BLaER1 treated with 17β-estradiol and CSF1 and Interleukin-3, amounts not matched to agents 10 nM and 100 nM (cell line): Measurements from ENCODE around the gene MMEL1.
A peak's percentile ranks its signal among the peaks of the same experiment; 100 is the strongest.

Experiments used
- H3K27ac ChIP-seq, 11 experiments: shearing (Covaris generic); formaldehyde crosslinking; 2 replicates each; pipeline ENCODE4 v1.8.1; 2022
- H3K27me3 ChIP-seq, 11 experiments: shearing (Covaris generic); formaldehyde crosslinking; 2 replicates each; pipeline ENCODE4 v1.8.1; 2022
- H3K36me3 ChIP-seq, 11 experiments: shearing (Covaris generic); formaldehyde crosslinking; 2 replicates each; pipeline ENCODE4 v1.8.1; 2022
- H3K4me1 ChIP-seq, 10 experiments: shearing (Covaris generic); formaldehyde crosslinking; 2 replicates each; pipeline ENCODE4 v1.8.1; 2022
- H3K4me2 ChIP-seq, 11 experiments: shearing (Covaris generic); formaldehyde crosslinking; 2 replicates each; pipeline ENCODE4 v1.8.1; 2022
- H3K4me3 ChIP-seq, 10 experiments: shearing (Covaris generic); formaldehyde crosslinking; 2 replicates each; pipeline ENCODE4 v1.8.1; 2022
- H3K9ac ChIP-seq, 11 experiments: shearing (Covaris generic); formaldehyde crosslinking; 2 replicates each; pipeline ENCODE4 v1.8.1; 2022
- H3K9me3 ChIP-seq, 11 experiments: shearing (Covaris generic); formaldehyde crosslinking; replicated peaks in 1 of 11; 2 replicates each; pipeline ENCODE4 v1.8.1; 2022
- H4K20me1 ChIP-seq, 11 experiments: shearing (Covaris generic); formaldehyde crosslinking; 2 replicates each; pipeline ENCODE4 v1.8.1; 2022
- Cebpa-rat ChIP-seq, 11 experiments: shearing (Covaris generic); IDR thresholded peaks; 2 replicates each; pipeline ENCODE4 v1.8.1; 2022

MMEL1 gene

GRCh38 chr1:2642131-2642559 lies 9.3 kb upstream of the MMEL1 start:
- Histone ChIP-seq H3K27me3 (peaks cover 16 to 40% (median 38%) of the 10 kb centered on the region in 11 experiments), H3K36me3 (no peaks in the 10 kb centered on the region), H3K27ac (peak overlapping the region; percentile 76 to 92 (median 84)), H3K9me3 (peaks cover 17 to 26% (median 20%) of the 10 kb centered on the region in 11 experiments), H3K4me2 (peak overlapping the region; percentile 93 to 100 (median 99)), H4K20me1 (peaks cover 0 to 37% (median 6%) of the 10 kb centered on the region in 11 experiments; a peak in 11 of 22 replicates), H3K4me3 (peak overlapping the region; percentile 63 to 89 (median 76)), H3K4me1 (peaks cover 12 to 23% (median 22%) of the 10 kb centered on the region in 10 experiments), H3K9ac (peak overlapping the region; percentile 73 to 96 (median 86))
- TF ChIP-seq Cebpa-rat (IDR thresholded peaks at IDR 0.05) = no peak

GRCh38 chr1:2641381-2642130 lies 8.7 kb upstream of the MMEL1 start:
- Histone ChIP-seq H3K9ac (peak overlapping the region; percentile 73 to 96 (median 86)), H3K4me1 (peaks cover 12 to 23% (median 22%) of the 10 kb centered on the region in 10 experiments), H3K27me3 (peaks cover 11 to 34% (median 32%) of the 10 kb centered on the region in 11 experiments), H3K4me3 (peak overlapping the region; percentile 63 to 89 (median 76); a peak in 18 of 20 replicates), H3K36me3 (no peaks in the 10 kb centered on the region), H3K4me2 (peak overlapping the region; percentile 93 to 100 (median 99)), H4K20me1 (peaks cover 0 to 37% (median 6%) of the 10 kb centered on the region in 11 experiments; a peak in 11 of 22 replicates), H3K27ac (peak overlapping the region in 7 of 11 experiments; percentile 76 to 91 (median 84); a peak in 10 of 22 replicates), H3K9me3 (peaks cover 17 to 26% (median 20%) of the 10 kb centered on the region in 11 experiments)
- TF ChIP-seq Cebpa-rat (IDR thresholded peaks at IDR 0.05) = no peak

- Histone ChIP-seq H3K27ac (no peak overlapping the region), H3K36me3 (no peaks in the 10 kb centered on the region), H3K27me3 (peaks cover 11 to 25% (median 23%) of the 10 kb centered on the region in 11 experiments; a peak in 21 of 22 replicates), H3K9ac (no peak overlapping the region), H4K20me1 (peaks cover 0 to 37% (median 6%) of the 10 kb centered on the region in 11 experiments; a peak in 11 of 22 replicates), H3K4me1 (peaks cover 12 to 23% (median 22%) of the 10 kb centered on the region in 10 experiments), H3K4me3 (no peak overlapping the region), H3K9me3 (peaks cover 23 to 30% (median 25%) of the 10 kb centered on the region in 11 experiments), H3K4me2 (no peak overlapping the region)
- TF ChIP-seq Cebpa-rat (IDR thresholded peaks at IDR 0.05) = no peak
Measured at GRCh38 chr1:2640626-2641025, 7.8 kb upstream of the MMEL1 start.

- H3K4me1 ChIP-seq = peaks cover 12 to 23% (median 22%) of the 10 kb centered on the region in 10 experiments
- H3K9me3 ChIP-seq = peaks cover 27 to 34% (median 30%) of the 10 kb centered on the region in 11 experiments
- no peaks in the 10 kb centered on the region for H3K36me3 ChIP-seq
- H3K27ac ChIP-seq = no peak overlapping the region
- no peak for TF ChIP-seq Cebpa-rat (IDR thresholded peaks at IDR 0.05)
- peaks cover 11 to 20% (median 17%) of the 10 kb centered on the region in 11 experiments; a peak in 20 of 22 replicates for H3K27me3 ChIP-seq
- H3K4me2 ChIP-seq = no peak overlapping the region
- H3K4me3 ChIP-seq = no peak overlapping the region
- peaks cover 0 to 37% (median 6%) of the 10 kb centered on the region in 11 experiments; a peak in 11 of 22 replicates for H4K20me1 ChIP-seq
- no peak overlapping the region for H3K9ac ChIP-seq
Measured at GRCh38 chr1:2639607-2640521, 7.0 kb upstream of the MMEL1 start.

GRCh38 chr1:2639203-2639602 lies 6.4 kb upstream of the MMEL1 start:
- peaks cover 6 to 13% (median 10%) of the 10 kb centered on the region in 11 experiments; a peak in 20 of 22 replicates for H3K27me3 ChIP-seq
- no peak overlapping the region for H3K4me2 ChIP-seq
- no peak overlapping the region for H3K27ac ChIP-seq
- H3K4me1 ChIP-seq = peaks cover 12 to 23% (median 22%) of the 10 kb centered on the region in 10 experiments
- peaks cover 27 to 34% (median 30%) of the 10 kb centered on the region in 11 experiments for H3K9me3 ChIP-seq
- no peak overlapping the region for H3K4me3 ChIP-seq
- H3K36me3 ChIP-seq = no peaks in the 10 kb centered on the region
- H4K20me1 ChIP-seq = peaks cover 0 to 33% (median 6%) of the 10 kb centered on the region in 11 experiments; a peak in 11 of 22 replicates
- TF ChIP-seq Cebpa-rat (IDR thresholded peaks at IDR 0.05) = no peak
- no peak overlapping the region for H3K9ac ChIP-seq

- Histone ChIP-seq H3K9me3 (peaks cover 27 to 34% (median 30%) of the 10 kb centered on the region in 11 experiments), H4K20me1 (peaks cover 0 to 33% (median 6%) of the 10 kb centered on the region in 11 experiments; a peak in 9 of 22 replicates), H3K27ac (no peak overlapping the region)
Measured at GRCh38 chr1:2638466-2639115, 5.8 kb upstream of the MMEL1 start.

GRCh38 chr1:2637442-2638145 lies 4.8 kb upstream of the MMEL1 start:
- H3K36me3 ChIP-seq = no peaks in the 10 kb centered on the region
- H3K4me1 ChIP-seq = peaks cover 19 to 23% (median 20%) of the 10 kb centered on the region in 10 experiments
- H3K4me2 ChIP-seq = no peak overlapping the region
- no peak overlapping the region for H3K4me3 ChIP-seq
- H3K9me3 ChIP-seq = peaks cover 27 to 34% (median 30%) of the 10 kb centered on the region in 11 experiments
- peaks cover 0 to 39% (median 6%) of the 10 kb centered on the region in 11 experiments; a peak in 9 of 22 replicates for H4K20me1 ChIP-seq
- TF ChIP-seq Cebpa-rat (IDR thresholded peaks at IDR 0.05) = no peak
- H3K27me3 ChIP-seq = 0 out of 22 replicates have a peak, but pooled peaks cover 0 to 4% (median 0%) of the 10 kb centered on the region in 11 experiments
- H3K9ac ChIP-seq = no peak overlapping the region
- no peak overlapping the region for H3K27ac ChIP-seq

More at GRCh38 chr1:2638466-2639115, 5.8 kb upstream of the MMEL1 start:
- H3K9ac ChIP-seq = no peak overlapping the region
- H3K4me3 ChIP-seq = no peak overlapping the region
- H3K36me3 ChIP-seq = no peaks in the 10 kb centered on the region
- H3K4me2 ChIP-seq = no peak overlapping the region
- H3K27me3 ChIP-seq = peaks cover 0 to 7% (median 4%) of the 10 kb centered on the region in 11 experiments; a peak in 20 of 22 replicates
- TF ChIP-seq Cebpa-rat (IDR thresholded peaks at IDR 0.05) = no peak
- peaks cover 12 to 21% (median 19%) of the 10 kb centered on the region in 10 experiments for H3K4me1 ChIP-seq
